VCaP (cell line): Measurements from ENCODE around the gene JMJD7.
A peak's percentile ranks its signal among the peaks of the same experiment; 100 is the strongest.

Experiments
- H3K27ac ChIP-seq: fragments of 450-650 bp; 2 replicates; pipeline ENCODE4 v1.5.1; 2017
- CTCF ChIP-seq: fragments of 450-650 bp; conservative IDR thresholded peaks from 2 replicates; pipeline ENCODE4 v1.5.1; 2017; ENCODE audit warnings: mild to moderate bottlenecking, moderate library complexity

JMJD7 gene

GRCh38 chr15:41810651-41811431 lies 17.1 kb upstream of the JMJD7 start:
- no peak for TF ChIP-seq CTCF
- no peak overlapping the region; the same call in 1 of the 2 replicates for H3K27ac ChIP-seq

- TF ChIP-seq CTCF = peak; percentile 89
- H3K27ac ChIP-seq = no peak overlapping the region; the same call in 1 of the 2 replicates
Measured at GRCh38 chr15:41811432-41812195, 16.3 kb upstream of the JMJD7 start.

GRCh38 chr15:41812820-41813375 lies 15.0 kb upstream of the JMJD7 start:
- no peak for TF ChIP-seq CTCF
- no peak overlapping the region for H3K27ac ChIP-seq

GRCh38 chr15:41813426-41813825 lies 14.5 kb upstream of the JMJD7 start:
- H3K27ac ChIP-seq = no peak overlapping the region
- no peak for TF ChIP-seq CTCF

DNA sequence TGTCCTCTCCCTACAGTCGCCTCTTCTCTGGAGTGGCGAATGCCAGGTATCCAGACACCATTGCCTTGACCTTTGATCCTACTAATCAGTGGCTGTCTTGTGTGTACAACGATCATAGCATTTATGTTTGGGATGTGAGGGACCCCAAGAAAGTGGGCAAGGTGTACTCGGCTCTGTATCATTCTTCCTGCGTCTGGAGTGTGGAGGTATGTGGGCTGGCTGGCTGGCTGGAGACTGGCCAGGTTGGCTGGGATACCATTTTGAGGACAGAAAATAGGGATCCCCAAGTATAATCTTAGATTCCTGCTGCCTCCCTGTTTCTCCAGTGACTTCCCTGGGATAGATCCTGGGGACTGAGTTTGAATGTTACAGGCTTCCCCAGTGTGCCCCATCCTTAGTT lies 13.4 kb upstream of the JMJD7 start:
- no peak overlapping the region for H3K27ac ChIP-seq
- TF ChIP-seq CTCF = no peak

GRCh38 chr15:41816788-41817187 lies 11.1 kb upstream of the JMJD7 start:
- no peak for TF ChIP-seq CTCF
- H3K27ac ChIP-seq = no peak overlapping the region

GRCh38 chr15:41817327-41817726 lies 10.6 kb upstream of the JMJD7 start:
- no peak for TF ChIP-seq CTCF
- H3K27ac ChIP-seq = no peak overlapping the region
